HG02678 (cell line): ENCODE data around the gene STARD10.

Experiments used
- ATAC-seq: cut with Tn5 transposase; IDR thresholded peaks from one replicate; pipeline ENCODE4 v1.9.1; 2021; ENCODE audit warnings: mild to moderate bottlenecking, moderate library complexity; ENCODE audit not compliant: unreplicated experiment

STARD10 gene

DNA sequence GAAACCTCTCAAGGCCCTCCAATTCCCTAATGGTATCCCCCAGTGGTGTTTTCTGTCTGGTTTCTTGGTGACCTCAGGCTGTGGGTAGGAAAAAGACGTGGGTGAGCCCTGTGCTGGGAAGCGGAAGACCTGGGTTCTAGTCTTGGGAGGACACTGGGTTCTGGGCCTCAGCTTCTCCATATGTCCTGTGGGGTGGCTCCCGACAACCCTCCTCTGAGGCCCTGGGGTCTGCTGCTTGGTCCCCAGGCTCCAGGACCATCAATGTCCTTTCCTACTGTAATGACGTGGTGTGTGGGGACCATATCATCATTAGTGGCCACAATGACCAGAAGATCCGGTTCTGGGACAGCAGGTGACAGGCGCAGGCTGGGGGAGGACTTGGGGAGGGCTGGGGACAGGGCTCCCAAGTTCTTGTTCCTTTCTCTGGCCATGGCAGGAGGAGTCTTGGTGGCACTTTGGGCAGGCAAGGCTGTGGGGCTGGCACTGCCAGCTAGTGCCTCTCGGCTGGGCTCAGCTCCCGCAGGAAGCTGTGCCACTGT lies 33.2 kb upstream of the STARD10 start:
- ATAC-seq: no peak

DNA sequence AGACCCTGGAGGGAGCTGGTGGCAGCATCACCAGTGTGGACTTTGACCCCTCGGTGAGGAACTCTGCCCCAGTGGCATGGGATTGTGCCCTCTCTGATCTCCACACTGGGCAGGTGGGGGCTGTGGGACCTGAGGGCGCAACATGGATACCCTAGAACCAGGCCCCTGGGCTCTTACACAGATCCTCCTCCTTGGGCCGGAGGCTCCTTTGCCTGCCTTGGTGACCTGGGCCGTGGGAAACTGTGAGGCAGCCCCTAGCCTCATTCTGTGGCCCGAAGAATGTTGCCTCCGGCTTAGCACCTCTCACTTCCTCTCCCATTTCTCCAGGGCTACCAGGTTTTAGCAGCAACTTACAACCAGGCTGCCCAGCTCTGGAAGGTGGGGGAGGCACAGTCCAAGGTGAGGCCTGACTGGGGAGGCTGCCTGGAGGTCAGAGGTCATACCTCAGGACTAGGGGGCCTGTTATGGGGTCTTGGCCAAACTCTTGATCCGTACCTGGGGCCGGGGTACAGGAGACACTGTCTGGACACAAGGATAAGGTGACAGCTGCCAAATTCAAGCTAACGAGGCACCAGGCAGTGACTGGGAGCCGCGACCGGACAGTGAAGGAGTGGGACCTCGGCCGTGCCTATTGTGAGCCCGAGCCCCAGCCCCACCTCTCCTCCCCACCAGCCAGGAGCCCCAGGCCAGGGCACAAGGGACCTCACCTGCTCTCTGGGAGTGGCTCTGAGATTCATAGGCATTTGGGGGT lies 32.5 kb upstream of the STARD10 start:
- ATAC-seq: no peak

DNA sequence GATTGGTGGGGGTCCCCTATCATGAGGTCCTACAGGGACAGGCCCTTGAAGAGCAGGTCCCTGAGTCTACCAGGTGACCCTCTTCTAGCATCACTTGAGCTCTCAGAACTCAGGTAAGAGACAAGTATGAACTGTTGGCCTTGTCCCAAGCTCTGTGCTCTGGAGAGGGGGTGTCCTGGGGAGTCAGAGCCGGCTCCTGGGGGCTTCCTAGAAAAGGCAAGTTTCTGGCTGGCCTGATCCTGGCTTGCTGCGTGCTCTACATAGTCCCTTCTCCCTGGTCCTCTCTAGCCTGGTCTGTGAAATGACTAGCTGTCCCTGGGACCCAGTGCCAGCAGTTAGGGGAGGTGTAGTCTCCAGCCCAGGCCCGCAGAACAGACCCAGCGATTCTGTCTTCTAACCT lies 31.8 kb upstream of the STARD10 start:
- ATAC-seq: no peak

DNA sequence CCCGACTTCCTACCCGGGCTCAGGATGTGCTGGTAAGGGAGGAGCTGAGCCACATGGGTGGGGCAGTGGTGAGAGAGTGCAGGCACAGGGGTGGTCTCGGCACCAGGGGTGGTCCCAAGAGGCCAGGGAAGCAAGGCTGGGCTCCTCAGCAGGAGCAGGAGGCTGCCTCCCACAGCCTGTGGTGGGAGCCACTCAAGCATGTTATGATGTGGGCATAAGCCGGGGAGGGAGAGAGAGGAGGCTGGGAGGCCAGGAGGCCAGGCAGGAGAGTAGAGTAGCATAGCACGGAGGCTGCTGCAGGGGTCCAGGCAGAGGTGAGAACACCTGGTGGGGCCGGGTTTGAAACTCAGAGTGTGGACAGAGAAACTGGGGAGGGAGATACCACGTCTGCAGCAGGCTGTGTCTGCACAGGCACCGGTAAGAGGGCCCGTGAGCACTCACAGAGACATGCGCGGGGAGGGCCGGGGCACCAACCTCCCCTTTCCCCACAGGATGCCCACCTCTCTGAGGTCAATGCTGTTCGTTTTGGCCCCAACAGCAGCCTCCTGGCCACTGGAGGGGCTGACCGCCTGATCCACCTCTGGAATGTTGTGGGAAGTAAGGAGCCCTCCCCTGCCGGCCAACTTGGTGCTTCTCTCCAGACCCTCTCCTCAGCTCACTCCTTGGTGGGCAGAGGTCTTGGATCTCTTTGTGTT lies 31.1 kb upstream of the STARD10 start:
- no peak for ATAC-seq

DNA sequence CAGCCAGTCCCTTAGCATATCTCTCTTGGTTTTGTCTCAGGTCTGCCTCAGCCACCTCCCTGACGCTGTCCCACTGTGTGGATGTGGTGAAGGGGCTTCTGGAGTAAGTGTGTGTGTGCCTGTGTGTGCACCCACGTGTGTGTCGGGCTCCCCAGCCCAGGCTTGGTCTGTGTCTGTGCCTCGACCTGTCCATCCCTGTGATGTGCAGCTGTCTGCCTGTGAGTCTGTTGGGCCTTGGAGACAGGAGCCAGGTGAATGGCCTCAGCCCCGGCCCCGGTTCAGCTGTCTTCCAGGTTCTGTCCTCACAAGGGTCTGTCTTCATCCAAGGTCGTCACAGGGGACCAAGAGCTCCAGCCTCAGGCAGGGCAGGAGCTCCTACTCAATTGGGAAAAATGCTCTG lies 30.2 kb upstream of the STARD10 start:
- no peak for ATAC-seq

DNA sequence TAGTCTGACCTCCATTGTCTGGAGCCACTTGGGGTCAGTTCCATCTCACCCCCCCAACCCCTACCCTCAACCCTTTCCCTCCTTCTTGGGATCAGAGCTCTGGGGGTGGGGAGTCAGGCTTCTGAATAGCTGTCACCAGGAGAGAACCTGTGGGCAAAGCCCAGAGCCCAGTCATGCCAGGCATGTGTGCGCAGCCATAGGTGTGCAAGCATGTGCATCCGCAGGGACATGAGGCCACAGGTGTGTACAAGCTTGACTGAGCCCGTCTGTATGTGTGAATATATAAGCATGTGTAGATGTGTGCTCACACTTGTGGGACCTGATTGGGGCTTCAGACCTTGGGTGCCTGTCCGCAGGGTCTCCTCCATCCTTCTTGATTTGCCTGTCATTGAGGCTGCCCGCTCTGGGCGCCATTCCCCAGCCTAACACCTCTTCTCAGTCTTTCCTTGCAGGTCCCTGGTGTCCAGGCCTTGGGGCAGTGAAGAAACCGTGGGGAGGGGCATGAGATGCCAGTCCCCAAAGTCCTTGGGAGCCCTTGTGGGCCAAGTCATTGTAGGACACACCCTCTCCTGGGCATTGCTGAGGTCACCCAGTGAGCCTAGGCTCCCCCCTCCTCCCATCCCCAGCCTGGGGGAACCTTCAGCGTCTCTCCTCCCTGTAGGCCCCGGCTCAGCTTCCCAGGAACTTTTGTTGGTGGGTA lies 29.4 kb upstream of the STARD10 start:
- no peak for ATAC-seq

DNA sequence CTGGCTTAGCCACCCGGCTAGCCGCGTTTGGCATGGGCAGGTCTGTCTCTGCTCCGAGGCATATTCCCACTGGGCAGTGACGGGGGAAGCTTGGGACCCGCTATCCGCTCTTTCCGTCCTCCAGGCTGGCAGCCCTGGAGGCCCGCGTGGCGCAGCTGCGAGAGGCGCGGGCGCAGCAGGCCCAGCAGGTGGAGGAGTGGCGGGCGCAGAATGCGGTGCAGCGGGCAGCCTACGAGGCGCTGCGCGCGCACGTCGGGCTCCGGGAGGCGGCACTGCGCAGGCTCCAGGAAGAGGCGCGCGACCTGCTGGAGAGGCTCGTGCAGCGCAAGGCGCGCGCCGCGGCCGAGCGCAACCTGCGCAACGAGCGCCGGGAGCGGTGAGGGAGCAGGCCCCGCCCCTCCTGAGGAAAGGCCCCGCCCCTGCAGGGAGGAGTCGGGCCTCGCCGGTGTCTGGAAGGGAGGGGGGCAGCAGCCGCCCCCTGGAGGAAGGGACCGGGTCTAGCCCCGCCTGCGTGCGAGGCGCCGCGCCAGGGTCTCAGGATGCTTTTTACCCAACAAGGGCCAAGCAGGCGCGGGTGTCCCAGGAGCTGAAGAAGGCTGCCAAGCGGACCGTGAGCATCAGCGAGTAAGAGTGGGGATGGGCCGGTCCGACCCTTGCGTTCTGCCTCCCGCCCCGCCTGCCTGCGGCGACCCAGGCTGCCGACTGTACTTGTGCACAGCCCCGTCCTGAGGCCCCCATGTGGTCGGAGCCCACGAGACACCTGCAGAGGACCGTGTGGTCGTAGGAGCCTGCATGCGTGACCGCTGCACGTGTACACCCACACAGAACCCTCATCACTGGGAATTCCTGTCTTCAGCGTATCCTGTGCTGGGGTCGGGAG lies 28.3 kb upstream of the STARD10 start:
- peak; percentile 68 for ATAC-seq

DNA sequence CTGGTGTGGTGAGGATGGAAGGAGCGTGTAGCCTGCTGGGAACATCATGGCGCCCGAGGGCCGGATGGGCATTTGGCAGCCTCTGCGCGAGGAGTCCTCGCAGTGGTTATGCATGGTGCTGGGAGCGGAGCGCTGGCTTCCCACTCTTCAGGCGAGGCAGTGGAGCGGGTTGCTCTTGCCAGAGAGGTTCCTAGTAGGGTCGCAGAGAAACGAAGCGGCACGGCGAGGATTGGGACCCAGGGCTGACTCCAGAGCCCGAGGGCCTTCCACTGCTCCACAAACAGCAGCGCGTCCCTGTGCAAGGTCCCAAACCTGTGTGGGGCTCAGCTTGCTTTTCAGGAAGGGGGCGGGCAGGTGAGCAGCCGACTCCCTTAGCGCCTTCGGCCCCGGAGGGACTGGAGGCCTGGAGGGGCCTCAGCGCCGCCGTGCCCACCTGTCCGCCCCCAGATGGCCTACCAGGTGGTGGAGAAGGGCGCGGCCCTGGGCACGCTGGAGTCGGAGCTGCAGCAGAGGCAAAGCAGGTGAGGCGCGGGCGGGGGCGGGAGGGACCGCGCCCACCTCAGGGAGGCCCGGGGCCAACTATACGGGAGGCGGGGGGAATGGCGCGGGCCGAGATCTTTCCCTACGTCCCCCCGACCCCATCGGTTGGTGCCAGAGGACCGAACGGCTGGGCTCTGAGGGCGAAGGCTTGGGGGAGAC lies 27.5 kb upstream of the STARD10 start:
- no peak for ATAC-seq

DNA sequence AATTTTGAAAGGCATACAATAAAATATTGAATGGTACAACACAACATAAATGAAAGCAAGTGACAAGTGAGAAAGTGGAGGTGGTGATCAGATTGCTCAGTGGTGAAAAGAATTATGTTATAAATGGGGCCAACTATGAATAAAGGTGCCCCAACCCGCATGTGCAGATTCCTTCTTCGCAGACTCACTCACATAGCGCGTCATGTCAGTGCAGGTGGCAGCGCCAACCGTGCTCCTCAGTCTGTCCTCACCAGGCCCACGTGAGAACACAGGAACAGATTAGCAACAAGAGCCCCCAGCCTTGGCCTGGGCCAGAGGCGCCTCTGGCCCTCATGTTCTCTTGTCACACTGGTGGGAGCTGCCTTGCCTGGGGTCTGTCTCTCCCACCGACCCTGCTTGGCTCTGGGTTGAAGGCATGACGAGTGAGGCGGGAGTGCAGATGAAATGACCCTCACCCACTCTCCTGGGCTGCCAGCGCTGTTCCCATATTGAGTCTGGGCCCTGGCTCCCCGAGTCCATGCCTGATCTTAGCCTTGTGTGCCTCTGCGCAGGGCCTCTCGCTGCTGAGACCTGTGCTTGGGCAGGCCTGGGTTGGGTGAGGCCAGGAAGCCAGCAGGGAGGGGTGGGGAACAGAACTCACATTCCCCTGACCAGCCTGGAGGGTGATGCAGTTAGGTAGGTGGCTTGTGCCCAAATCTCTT lies 26.7 kb upstream of the STARD10 start:
- no peak for ATAC-seq

DNA sequence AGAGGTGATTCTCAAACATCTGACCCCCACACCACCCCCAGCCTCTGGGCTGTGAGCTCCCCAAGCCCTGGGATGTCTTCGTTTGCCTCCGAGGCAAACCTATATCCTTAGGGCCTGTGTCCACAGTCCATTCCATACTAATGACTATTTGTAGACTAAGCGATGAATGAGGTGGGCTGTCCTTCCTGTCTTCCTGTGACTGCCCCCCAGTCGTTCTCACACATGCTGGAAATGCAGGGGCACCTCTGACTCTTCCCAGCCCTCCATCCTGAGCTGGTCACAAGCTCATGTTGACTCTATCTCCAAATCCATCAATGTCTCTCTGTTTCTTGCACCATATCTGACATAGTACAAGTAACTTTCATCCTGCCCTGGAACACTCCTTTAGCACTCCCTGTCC lies 25.1 kb upstream of the STARD10 start:
- no peak for ATAC-seq

DNA sequence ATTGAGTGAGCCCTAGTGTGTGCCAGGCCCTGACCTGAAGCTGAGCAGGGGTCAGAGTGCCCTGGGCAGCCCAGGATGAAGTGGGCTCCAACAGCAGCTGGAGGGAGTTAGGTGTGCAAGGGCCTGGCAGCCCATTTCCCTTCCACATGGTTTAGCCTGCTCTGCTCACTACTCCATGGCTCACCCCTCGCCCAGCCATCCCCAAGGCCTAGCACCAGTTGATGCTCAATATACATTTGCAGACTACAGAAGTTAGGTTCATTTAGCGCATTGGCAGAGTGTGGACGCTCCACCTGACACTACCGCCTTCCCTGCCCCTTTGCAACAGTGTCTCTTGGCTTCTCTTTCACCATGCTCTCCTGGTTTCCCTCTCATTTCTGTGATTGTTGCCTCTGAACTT lies 24.1 kb upstream of the STARD10 start:
- ATAC-seq: no peak

DNA sequence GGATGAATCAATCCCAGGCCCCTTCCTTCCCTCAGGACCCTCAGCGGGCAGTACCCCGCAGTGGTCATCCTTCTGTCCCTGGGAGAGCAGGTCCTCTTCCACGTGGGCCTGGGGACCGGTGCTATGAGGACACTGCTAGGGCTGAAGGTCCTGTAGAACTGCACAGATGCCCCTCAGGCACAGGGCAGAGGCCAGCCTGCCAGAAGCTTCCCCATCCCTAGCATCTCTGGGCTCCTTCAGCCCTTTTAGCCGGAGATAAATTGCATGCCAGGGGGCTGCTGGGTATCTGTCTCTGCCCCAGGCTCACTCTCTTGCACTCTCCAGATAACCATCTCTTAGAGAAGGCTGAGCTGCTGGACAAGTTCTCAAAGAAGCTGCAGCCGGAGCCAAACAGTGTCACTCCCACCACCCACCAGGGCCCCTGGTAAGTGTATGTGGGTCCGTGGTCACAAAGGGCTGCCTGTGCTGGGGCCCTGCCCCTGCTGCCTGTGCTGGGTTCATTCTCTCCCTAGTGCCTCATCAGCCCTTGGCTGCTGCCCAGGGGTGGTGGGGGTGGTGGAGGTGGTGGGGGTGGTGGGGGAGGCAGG lies 22.6 kb upstream of the STARD10 start:
- ATAC-seq: no peak

DNA sequence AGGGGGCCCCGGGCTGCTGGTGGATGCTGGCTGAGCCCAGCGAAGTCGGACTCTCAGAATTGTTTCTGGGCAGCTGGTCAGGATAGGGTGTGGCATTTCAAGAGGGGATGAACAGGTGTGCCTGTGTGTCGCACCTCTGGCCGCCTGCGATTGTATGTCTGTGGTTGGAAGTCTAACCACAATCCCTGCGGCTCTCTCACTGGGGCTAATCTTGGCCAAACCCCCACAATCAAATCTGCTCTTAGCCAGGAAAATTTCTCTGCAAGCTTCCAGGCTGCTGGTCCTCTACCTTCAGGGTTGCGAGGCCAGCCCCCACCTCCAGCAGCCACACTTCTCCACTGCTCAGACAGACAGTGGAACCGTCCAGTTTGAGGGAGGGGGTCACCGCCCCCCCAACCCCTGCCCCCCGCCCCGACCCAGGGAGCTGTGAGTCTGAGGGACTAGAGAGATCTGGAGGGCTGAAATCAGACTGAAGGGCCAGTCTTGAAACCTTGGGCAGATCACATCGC lies 21.3 kb upstream of the STARD10 start:
- no peak for ATAC-seq

DNA sequence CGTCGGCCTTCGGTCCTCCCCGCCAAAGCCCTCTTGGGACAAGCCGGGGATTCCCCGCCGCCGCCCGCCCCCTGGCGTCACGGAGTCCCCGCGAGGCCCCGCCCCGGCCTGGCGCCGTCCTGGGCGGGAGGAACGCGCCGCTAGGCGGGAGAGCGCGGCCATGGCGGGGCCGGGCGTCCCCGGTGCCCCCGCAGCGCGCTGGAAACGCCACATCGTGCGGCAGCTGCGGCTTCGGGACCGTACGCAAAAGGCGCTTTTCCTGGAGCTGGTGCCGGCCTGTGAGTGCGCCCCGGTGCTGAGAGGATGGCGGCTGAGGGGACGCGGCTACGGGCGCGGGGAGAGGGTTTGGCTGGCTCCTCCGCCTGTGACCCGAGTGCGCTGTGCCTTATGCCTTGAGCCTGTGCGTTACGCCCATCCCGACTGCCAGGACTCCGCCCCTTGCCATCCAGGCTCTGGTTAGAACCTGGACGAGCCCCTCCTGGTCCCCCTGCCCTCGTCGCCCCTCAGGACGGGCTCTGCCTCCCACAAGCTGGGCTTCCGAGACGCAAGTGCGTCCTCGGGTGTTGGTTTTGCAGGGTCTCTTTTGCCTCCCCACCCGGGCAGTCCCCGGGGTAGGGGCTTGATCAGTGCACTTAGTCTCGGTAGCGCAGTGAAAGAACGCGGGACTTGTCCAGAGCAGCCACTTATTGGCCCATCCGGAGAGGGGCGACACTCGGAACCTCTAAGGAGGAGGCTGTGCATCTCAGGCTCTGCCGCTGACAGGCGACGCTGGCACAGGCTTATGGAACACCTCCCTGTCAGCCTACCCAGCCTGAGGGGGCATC lies 20.7 kb upstream of the STARD10 start, which contains the start of gene ATG16L2:
ATG16L2 (plus strand) TSS at position 126 of the 824 bp plus-strand sequence; CDS start at position 161, 35 bp downstream.
- ATAC-seq: peak; percentile 66

DNA sequence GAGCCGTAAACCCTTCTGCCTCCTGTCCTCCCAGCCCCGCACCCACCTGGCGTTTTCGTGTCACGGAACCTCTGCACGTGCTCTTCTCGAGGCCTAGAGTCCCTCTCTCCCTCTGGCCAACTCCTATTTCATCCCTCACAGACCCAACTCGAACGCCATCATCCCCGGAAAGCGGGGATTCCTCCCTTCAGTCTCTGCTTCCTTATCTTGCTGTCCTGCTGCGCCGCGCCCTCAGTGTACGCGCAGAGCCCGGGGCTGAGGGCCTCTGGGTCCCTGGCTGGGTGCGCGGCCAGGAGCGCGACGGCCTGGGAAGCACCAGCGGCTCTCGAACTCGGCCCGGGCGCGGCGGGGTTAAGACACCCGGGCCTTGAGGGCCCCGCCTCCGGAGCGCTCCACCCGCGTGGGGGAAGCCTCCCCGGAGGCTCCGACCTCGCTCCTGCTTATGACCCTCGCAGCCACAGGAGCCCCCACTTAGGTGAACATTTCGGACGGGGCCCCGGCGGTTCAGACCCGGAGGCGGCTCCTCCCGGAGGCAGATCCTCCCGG lies 20.0 kb upstream of the STARD10 start:
- peak; percentile 54 for ATAC-seq

DNA sequence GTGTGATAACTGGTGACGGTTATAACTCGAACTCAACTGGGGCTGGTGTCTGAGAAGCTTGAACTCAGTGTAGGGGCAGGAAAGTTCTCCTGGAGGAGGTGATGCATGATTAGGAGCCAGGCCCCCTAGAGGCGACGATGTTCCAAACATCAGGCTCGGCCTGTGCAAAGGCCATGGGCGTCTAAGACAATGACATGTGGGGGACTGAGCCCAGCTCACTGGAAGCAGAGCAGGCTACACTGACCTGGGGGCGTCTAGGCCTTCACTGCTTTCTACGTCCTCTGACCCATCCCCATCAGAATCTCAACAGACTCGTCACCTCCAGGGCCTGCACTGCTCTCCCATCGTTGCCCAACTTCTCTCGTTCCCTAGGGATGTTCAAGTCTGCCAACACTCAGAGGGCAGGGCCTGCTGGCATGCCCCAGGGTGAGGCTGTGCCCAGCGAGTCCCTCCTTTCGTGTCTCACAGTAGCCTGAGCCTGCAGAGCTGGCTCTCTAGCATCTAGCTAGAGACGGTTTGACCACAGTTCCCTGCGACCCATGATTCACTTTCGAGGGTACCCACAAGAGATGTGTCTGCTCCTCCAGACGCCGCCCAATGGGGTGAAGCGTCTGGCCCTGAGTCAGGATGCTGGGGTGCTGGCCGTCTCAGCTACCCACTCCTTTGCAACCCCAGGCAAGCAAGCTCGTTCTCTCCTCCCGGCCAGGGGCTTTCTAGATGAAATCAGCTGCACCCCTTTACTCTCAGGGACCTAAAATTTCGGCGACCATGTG lies 19.3 kb upstream of the STARD10 start:
- ATAC-seq: peak; percentile 30

DNA sequence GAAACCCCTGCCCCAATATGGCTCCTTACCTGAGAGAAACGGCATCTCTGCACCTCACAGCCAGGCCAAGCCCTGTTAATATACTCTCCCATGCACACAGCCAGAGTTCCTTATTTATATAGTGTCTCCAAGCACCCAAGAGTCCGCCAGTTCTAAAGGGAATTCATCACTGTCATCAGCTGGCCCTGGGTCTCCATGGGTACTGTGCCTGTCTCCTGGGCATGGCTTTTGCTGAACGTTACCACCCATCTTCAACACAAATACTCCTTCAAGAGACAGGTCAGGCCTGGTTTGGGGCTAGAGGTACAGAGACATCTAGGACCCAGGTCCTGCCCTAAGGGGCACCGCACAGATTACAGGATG lies 18.7 kb upstream of the STARD10 start:
- ATAC-seq: no peak
